Body of pancreas (tissue), 4 donors: Measurements from ENCODE around the gene UFSP2. TPM values are rescaled to one million over a fixed set of nuclear protein-coding genes. Genes with fewer than 3 reads are reported as not detected.

Experiments
- ATAC-seq: fragments of 150-250 bp; one replicate; pipeline ENCODE4 v1.9.1; 2016
- DNase-seq, 4 donors: peaks; one replicate each; pipeline ENCODE4 v3.0.0-alpha.2; 2019
- H3K27ac ChIP-seq, 4 donors: fragments of 200-600 bp; sonication (generic); 1 replicate in 3 of 4; 2 replicates in 1 of 4; pipeline versions ENCODE4 v1.5.1 to v1.6.1; 2016 to 2019; ENCODE audit warnings: mild to moderate bottlenecking in 1 of 4, mixed read lengths in 1 of 4, moderate library complexity in 1 of 4
- H3K27me3 ChIP-seq, 2 donors: fragments of 200-600 bp; sonication (generic); one replicate each; pipeline ENCODE4 v1.6.0; 2016; ENCODE audit warnings: mild to moderate bottlenecking in 1 of 2
- H3K36me3 ChIP-seq, 2 donors: fragments of 200-600 bp; sonication (generic); replicated peaks in 1 of 2; 2 replicates each; pipeline ENCODE4 v1.5.1; 2016; ENCODE audit warnings: low read depth in 2 of 2; ENCODE audit not compliant: insufficient read depth in 1 of 2
- H3K4me1 ChIP-seq: fragments of 200-600 bp; sonication (generic); one replicate; pipeline ENCODE4 v1.6.0; 2016
- H3K4me3 ChIP-seq, 2 donors: fragments of 200-600 bp; sonication (generic); 1 replicate in 1 of 2; 2 replicates in 1 of 2; pipeline ENCODE4 v1.5.1; 2016 to 2019
- H3K9me3 ChIP-seq, 3 donors: fragments of 200-600 bp; sonication (generic); 1 replicate in 2 of 3; 2 replicates in 1 of 3; pipeline ENCODE4 v1.5.1; 2016
- CTCF ChIP-seq, 7 experiments: fragments of 450-650 bp in 4 of 7; fragments of 200-600 bp in 3 of 7; sonication (generic) in 3 of 7; IDR thresholded peaks; one replicate each; pipeline ENCODE4 v1.5.1; 2016 to 2019; ENCODE audit warnings: antibody characterized with exemption in 7 of 7
- POLR2A ChIP-seq, 3 donors: fragments of 450-650 bp; IDR thresholded peaks; one replicate each; pipeline ENCODE4 v1.6.1; 2016; ENCODE audit warnings: antibody characterized with exemption in 3 of 3, mild to moderate bottlenecking in 2 of 3
- WGBS, 2 donors: methylation state at CpG; one replicate each; pipeline ENCODE4 v1.1.5; 2017; 5-methylcytosine and 5-hydroxymethylcytosine counted together
- intact Hi-C: fragments of 100-400 bp; cut with DNase I; formaldehyde crosslinking; loops from one replicate; pipeline ENCODE4 v1.15.1; 2023
- total RNA-seq, 2 donors: library from RNA; depleted of rRNA; stranded (reverse); fragments of >200 nt; gene quantifications; one replicate each; pipeline ENCODE4 v1.1.0, GENCODE V29; 2016

The UFSP2 gene
- total RNA-seq, 2 donors from 2014 or later: 14.8 to 18.5 TPM

DNA sequence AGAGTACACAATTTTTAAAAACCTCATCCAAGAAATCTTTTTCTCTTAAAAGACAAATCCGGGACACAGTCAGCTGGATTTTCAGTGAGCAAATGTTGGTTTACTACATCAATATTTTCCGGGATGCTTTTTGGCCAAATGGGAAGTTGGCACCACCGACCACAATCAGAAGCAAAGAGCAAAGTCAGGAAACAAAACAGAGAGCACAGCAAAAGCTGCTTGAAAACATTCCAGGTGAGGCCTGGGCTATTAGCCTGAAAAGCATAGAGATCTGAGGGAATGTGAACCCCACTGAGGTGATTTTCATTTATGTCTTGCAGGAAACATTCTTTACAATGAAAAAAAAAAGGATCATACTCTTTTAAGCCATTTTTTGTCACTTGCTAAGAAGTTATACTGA, 63.9 kb downstream of the UFSP2 start:
- H3K4me3 ChIP-seq: no peak overlapping the region
- no peaks in the 10 kb centered on the region for H3K27me3 ChIP-seq
- H3K36me3 ChIP-seq: peaks cover 0 to 2% of the 10 kb centered on the region in 2 donors
- TF ChIP-seq CTCF (IDR thresholded peaks at IDR 0.05) (no peak), POLR2A (IDR thresholded peaks at IDR 0.05) (no peak)
- H3K9me3 ChIP-seq: no peaks in the 10 kb centered on the region
- DNase-seq (no peak), ATAC-seq (no peak)
- intact Hi-C loops: no loop called here
- peaks cover 12% of the 10 kb centered on the region for H3K4me1 ChIP-seq
- 49 to 54% methylated on average over 3 of the region's 3 CpGs for WGBS, 2 donors
- H3K27ac ChIP-seq: no peak overlapping the region

- H3K4me1 ChIP-seq: peaks cover 12% of the 10 kb centered on the region
- peaks cover 0 to 2% of the 10 kb centered on the region in 2 donors for H3K36me3 ChIP-seq
- intact Hi-C loops: no loop called here
- TF ChIP-seq CTCF (IDR thresholded peaks at IDR 0.05): no peak
- no peak for TF ChIP-seq POLR2A (IDR thresholded peaks at IDR 0.05)
- H3K9me3 ChIP-seq: no peaks in the 10 kb centered on the region
- DNase-seq: no peak
- 94 to 97% methylated on average over 8 of the region's 8 CpGs for WGBS, 2 donors
- ATAC-seq: no peak
- H3K4me3 ChIP-seq: no peak overlapping the region
- H3K27me3 ChIP-seq: no peaks in the 10 kb centered on the region
- no peak overlapping the region for H3K27ac ChIP-seq
These were observed 65.9 kb downstream of the UFSP2 start for GRCh38 chr4:185359767-185360446.

DNA sequence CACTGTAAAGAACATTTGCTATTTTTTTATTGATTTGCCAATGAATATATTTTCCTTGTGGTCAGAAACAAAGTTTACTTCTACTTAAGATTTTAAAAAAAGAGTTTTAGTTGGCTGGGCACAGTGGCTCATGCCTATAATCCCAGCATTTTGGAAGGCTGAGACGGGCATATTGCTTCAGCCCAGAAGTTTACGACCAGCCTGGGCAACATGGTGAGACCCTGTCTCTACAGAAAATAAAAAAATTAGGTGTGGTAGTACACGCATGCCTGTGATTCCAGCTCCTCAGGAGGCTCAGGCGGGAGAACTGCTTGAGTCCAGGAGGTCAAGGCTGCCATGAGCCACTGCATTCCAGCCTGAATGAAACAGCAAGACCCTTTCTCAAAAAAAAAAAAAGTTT, 66.8 kb downstream of the UFSP2 start:
- H3K27ac ChIP-seq: no peak overlapping the region
- ATAC-seq: no peak
- WGBS, 2 donors: 93 to 99% methylated on average over 4 of the region's 4 CpGs

DNA sequence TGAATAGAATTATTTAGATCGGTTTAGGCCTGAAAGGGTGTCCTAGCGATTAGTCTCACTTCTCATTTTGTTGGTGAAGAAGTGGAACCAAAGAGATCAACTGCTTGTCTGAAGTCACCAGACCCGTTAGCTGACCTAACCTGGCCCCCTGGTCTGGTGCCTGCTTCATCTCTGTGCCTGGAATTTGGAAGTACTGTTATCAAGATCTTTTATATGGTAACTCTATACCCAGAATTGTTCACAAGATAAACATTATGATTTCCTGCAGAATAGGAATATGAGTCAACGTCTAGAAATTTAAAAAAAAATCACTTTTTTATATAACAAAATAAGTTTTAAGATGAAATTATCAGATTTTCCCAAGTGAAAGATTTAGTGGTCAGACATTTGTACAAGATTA, 67.2 kb downstream of the UFSP2 start:
- no peaks in the 10 kb centered on the region for H3K27me3 ChIP-seq
- TF ChIP-seq CTCF (IDR thresholded peaks at IDR 0.05) (no peak), POLR2A (IDR thresholded peaks at IDR 0.05) (no peak)
- peaks cover 0 to 2% of the 10 kb centered on the region in 2 donors for H3K36me3 ChIP-seq
- peaks cover 7% of the 10 kb centered on the region for H3K4me1 ChIP-seq
- no peaks in the 10 kb centered on the region for H3K9me3 ChIP-seq
- intact Hi-C loops: no loop called here
- 82 to 88% methylated on average over 4 of the region's 4 CpGs for WGBS, 2 donors
- no peak overlapping the region for H3K4me3 ChIP-seq
- no peak overlapping the region for H3K27ac ChIP-seq
- ATAC-seq (no peak), DNase-seq (no peak)

More for the DNA sequence above, 66.8 kb downstream of the UFSP2 start:
- no peak for DNase-seq
- TF ChIP-seq CTCF (IDR thresholded peaks at IDR 0.05) (no peak), POLR2A (IDR thresholded peaks at IDR 0.05) (no peak)
- Histone ChIP-seq H3K9me3 (no peaks in the 10 kb centered on the region), H3K4me1 (peaks cover 9% of the 10 kb centered on the region), H3K27me3 (no peaks in the 10 kb centered on the region), H3K4me3 (no peak overlapping the region), H3K36me3 (peaks cover 0 to 2% of the 10 kb centered on the region in 2 donors)
- intact Hi-C loops: no loop called here
